Measurements from ENCODE around the gene CLTC.

- TF ChIP-seq IRF1 (CRISPR knock-in tag; IDR thresholded peaks at IDR 0.05) (no peak), ESRRA (CRISPR knock-in tag; IDR thresholded peaks at IDR 0.05; ENCODE audit: borderline replicate concordance) (no peak), CTCF (IDR thresholded peaks at IDR 0.05) (no peak), USF1 (CRISPR knock-in tag; IDR thresholded peaks at IDR 0.05) (no peak)
Measured at GRCh38 chr17:59669411-59669810, 49.7 kb downstream of the CLTC start.

All from WTC11 (cell line).